SIG-M5 (cell line): Measurements from ENCODE around the gene TCAF1.
"Not testable (repeated sequence)": the region's sequence is repeated elsewhere in the genome, so short reads cannot be mapped to it uniquely, and the experiment has no call there.

Experiments
- DNase-seq: peaks from one replicate; lab custom pipeline; 2025; lab: John Stamatoyannopoulos, UW

Gene TCAF1

DNA sequence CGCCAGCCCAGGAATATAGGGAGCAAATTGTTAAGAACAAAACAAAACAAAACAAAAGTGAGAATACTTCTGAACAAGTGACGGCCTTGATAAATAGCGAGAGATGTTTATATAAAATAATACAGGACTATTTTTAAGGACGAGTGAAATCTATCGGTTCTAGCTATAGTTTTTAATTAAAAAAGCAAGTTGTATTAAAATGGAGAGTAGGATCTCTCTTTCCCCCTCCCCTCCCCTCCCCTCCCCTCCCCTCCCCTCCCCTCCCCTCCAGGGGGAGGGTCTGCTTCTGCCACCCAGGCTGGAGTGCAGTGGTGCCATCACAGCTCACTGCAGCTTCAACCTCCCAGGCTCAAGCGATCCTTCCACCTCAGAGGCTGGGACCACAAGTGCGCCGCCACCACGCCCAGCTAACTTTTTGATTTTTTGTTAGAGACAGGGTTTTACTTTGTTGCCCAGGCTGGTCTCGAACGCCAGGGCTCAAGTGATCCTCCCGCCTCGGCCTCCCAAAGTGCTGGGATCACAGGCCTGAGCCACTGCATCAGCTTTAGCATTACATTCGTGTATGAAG is 440 bp upstream of the TCAF1 start:
- DNase-seq: no peak

DNA sequence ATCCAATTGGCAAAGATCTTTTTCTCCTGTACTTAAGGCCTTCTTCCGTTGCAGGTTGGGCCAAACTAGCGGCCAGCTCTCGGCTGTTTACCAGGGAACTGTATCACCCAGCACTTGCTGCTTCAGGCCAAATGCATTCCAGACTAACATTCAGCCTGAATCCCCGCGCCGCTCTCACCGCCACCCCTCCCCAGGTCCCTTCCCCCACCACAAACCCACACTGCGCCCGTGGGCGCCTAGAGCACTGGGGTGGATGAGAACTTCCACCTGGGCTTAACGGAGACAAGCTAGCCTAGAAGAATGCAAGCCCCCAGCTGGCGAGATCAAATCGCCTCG is 676 bp downstream of the TCAF1 start:
- no peak for DNase-seq

DNA sequence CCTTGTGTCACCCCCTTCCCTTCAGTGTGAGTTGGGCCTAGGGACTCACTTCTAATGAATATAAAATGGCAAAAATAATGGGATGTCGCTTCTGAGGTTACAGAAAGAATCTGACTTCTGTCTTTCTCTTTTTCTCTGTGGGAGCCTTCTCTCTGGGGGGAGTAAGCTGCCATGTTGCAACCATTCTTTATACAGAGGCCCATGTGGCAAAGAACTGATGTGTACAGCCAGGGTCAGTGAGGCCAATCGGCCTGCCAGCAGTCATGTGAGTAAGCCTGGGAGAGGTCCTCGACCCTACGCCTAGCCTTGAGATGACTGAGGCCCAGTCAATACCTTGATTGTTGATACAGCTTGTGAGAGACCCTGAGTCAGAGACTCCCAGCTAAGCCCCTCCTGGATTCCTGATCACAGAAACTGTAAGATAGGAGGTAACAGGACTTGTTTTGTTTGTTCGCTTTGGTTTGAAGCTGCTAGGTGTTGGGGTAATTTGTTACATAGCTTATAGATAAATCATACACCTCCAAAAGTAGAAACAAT is 1.7 kb downstream of the TCAF1 start:
- DNase-seq: no peak

DNA sequence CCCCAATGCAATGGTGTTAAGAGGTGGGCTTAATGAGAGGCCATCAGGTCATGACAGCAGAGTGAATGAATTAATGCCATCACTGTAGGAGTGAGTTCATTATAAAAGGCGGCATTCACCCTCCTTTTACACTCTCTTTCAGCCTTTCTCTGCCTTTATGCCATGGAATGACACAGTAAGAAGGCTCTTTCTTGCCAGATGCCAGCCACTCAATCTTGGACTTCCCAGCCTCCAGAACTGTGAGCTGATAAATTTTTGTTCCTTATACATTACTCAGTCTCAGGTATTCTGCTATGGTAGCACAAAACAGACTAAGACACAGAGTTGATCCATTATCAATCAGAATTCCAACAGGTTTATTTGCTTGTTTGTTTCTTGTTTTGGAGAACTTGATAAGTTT is 3.2 kb downstream of the TCAF1 start:
- no peak for DNase-seq

DNA sequence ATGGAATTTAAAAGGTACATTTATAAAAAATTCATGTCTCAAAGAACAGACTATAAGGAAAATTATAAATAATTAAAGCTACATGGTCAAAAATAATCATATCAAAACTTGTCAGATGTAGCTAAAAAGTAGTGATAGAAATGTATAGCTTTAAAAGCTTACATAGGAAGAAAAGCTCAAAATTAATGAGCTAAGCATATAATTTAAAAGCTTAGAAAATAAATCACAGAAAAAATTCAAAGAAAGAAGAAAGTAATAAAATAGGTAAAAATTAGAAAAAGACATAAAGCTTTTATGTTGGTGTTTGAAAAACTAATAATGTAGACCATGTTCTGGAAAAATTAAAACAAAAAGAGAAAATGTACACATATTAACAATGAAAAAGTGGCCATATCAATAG is 5.3 kb downstream of the TCAF1 start:
- no peak for DNase-seq

DNA sequence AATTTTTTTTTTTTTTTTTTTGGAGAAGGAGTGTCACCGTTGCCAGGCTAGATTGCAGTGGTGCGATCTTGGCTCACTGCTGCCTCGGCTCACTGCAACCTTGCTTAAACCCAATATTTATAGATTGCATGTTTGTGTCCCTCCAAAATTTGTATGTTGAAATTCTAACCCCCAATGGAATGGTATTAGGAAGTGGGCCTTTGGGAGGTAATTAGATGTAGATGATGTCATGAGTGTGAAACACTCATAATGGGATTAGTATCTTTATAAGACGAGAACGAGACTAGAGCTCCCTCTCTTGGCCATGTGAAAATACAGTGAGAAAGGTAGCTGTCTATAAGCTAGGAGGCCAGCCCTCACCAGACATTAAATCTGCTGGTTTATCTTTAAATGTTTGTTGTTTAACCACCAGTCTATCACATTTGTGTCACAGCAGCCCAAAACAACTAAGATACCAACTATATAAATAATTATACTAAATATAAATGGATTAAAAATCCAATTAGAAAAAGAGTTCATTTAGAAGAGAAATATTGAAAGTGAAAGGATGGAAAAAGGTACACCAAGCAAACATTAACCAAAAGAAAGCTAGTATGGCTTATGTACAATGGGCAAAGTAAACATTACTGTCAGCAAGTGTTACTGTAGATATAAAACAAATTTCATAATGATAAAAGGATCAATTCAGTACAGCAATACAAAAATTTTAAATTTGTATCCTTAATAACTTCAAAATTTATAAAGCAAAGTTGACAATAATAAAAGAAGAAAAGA is 9.3 kb downstream of the TCAF1 start:
- DNase-seq: no peak

DNA sequence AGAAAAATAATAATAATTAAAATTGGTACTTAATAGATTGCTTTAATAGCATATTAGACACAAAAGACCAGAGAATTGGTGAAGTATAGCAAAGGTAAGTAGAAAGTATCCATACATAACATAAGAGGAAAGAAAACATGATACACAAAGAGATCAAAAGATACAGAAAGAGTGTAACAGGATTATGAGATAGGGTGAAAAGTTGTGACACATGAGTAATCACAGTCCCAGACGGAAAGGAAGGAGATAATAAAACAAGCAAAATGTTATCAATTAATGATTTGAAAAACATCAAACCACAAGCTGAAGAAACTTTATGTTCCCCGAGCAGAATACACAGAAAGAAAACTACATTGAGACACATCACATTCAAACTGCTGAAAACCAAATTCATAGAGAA is 10.5 kb downstream of the TCAF1 start:
- DNase-seq: no peak

DNA sequence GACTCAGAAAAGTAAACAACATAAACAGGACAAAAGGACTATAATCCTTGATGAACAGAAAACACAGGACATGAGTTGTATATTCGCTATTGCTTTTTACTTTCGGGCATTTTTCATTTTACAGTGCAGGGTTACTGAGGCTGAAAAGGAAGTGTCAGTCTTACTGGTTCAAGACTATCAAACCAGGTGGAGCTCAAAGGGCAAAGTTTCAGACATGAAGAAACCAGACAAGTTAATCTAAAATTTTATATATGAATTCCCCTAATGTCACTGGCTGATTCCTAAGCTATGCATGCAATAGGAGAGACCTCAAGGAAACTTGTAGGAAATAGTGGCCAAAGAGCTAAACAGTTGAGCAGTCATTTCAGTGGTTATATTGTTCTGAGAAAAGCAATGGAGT is 11.4 kb downstream of the TCAF1 start:
- no peak for DNase-seq

DNA sequence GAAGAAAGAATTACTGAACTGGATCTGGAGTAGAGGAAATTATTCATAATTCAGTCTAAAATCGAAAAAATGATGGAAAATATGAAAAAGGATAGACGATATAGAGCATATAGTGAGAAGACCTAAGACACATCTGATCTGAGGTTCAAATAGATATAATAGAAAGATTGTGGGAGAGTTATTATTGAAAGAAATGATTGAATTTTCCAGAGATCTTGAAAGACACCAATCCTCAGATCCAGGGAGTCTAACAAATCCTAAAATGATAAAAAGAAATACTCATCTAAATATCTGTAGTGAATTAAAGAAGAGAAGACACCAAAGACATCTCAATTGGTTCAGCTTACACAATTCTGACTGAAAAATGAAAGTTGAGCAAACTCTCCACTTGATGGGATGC is 12.9 kb downstream of the TCAF1 start:
- no peak for DNase-seq

DNA sequence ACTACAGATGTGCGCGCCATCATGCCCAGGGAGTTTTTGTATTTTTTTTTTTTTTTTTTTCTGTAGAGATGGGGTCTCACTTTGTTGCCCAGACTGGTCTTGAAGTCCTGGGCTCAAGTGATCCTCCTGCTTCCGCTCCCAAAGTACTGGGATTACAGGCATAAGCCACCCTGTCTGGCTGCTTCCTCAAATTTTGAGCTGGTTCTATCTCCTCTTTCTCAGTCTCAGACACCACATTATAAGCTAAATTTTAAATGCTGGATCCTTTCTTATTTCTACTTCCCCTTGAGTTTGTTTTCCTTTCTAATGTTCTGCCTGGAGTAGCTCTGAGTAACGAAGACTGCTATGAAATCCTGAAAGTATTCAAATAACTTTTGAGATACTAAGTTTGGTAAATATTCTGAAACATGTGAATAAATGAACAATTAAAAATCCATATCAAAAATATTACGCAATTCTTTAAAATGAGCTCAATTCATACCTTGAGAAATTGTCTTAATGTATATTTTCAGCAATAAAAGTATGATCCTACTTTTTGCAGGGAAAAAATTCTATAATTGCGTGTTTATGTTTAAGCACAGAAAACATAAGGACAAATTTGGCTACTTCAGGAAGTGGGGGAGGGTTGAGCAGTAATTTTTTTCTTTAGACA is 15.0 kb downstream of the TCAF1 start:
- no peak for DNase-seq

DNA sequence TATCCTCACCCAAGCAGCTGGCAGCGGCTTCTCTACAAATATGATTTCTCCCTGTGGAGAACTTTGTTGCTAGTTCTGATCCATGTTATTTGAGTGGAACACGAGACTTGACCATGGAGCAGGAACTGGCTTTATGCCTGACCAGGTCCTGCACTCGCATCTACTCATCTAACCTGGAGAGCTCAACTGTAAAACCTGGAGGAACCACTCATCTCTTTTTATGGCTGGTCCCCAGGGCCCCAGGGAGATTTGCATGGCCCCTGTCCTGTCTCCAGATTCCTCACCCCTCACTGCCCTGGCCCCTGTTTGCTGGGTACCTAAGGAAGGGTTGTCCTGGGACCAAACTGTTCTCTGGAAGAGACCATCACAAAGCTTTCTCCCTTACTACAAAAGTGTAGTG is 16.0 kb downstream of the TCAF1 start:
- DNase-seq: no peak

DNA sequence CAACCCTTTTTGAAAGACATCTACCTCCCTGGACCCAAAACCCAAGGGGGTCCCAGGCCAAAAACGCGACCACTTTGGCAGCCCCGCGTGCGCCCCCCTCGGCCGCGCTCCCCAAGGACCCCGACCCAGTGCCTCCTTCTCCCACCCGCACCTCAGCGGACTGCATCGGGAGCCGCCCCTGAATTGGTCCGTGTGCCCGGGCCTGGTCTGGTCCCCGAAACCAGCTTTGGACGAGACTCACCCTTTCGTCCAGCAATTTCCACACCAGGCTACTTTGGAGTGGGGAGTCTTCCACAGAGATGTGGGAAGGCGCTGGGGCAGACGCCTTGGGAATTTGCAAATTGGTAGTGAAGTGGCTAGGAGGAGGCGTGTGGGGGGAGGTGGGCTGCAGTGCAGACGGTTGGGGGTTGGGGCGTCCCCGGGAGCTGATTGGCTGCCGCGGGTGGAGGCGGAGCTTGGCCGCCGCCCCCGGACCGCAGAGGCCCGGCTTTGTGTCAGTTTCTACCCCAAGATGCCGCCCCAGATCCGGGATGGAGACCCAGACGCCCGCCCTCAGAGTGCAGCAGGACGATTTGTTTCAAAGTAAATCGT is 16.9 kb downstream of the TCAF1 start:
- DNase-seq: no peak

DNA sequence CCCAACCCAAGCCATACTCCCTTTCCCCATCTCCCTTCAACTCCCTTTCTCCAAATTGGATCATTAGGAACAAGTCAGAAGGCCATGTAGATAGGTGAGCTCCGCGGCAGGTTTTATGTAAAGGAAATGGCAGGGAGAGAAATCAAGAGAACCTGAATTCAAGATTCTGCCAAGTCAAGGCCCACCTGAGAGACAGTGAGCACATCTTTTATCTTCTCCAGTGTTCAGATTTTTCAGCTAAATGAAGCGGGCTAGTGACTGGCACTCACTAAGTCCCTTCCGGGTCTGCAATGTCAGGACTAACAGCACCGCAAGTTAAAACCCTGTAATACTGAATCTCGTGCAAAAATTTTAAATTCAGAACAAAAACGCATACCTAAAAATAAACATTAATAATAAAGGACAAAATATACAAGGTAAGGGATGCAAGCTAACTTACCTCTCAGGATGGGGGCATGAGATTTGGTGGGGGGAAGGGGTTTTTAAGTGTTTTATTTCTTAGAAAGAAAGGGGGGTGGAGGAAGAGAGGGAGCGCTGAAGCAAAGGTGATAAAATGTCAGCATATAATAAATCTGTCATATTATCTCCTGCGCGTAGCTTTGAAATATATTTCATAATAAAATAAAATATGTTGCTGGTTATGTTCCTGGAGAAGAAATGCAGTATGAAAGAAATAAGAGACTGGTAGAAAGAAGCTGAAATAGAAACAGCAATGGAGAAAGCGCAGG is 17.6 kb downstream of the TCAF1 start:
- no peak for DNase-seq

DNA sequence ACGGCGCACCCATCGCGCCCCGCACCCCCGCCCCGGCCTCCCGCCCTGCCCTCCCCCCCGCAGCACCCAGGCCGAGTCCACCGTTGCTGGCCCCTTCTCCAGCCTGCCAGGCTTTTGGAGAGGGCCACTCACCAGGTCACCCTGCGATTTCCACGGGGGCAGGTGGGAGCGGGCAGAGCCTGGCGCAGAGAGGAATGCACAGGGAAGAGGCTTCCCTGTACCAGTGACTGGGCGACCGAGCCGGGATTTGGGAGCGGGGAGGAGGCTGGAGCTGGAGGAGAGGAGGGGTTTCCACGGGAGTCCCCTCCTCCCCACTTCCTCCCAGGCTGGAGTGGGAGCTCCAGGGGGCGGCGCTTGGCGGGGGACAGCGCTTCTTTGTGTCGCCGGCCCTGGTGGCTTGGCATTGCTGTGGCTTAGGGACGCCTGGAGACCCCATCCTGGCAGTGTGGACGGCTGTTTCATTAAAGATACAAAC is 19.3 kb downstream of the TCAF1 start:
- DNase-seq: no peak

DNA sequence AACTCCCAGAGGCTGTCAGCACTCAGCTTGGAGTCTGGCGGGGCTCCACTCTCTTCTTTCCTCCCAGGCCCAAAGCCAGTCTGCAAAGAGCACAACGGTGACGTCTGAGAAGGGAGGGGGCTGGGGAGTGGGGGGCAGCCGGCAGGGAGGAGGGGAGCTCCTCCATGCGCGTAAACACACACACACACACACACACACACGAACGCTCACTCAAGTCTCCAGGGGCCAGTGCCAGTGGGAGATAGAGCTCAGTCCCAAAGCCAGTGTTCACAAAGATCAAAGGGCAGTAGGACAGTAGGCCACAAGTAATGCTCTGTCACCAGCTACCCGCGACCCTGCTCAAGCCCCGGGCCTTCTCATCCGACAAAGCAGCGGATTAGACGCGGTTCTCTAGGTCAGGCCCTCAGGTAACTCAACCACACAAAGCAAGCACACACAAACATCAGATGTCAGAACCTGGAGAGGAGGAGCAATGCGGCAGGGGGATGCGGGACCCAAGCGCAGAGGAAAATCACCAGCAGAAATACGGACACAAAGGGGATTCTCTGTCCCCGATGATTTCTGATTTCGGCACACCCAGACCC is 19.9 kb downstream of the TCAF1 start:
- DNase-seq: no peak

DNA sequence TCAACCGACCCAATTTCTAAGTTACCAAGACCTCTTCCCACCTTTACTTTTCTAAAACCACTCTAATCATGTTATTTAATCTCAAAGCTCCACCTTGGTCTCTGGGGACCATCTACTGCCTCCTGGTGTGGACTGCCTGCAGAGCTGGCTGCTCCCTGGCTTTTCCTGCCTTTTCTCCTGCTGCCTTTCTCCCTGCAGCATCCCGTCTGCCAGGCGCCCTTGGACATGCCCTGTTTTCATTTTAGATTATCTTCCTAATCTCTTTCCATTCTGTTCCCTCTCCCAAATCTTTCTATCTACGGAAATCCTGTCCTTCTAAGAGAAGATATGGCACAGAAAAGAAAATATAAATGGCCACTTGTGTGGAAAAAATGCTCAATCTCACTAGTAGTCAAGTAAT is 23.1 kb downstream of the TCAF1 start:
- no peak for DNase-seq

DNA sequence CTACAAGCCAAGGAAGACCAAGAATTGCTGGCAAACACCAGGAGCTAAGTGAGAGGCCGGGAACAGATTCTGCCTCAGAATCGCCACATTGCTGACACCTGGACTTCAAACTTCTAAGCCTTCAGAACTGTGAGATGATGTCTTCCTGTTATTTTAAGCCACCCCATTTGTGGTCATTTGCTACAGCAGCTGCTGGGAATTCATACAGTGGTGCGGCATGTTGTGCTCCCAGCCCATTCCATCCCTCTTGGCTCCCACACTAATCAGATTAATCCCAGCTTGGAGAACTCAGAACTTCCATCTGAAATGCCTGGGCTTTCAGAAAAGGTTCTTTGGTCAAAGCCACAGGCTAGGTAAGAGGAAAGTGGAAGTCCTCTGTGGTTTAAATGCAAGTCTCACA is 24.9 kb downstream of the TCAF1 start:
- no peak for DNase-seq

DNA sequence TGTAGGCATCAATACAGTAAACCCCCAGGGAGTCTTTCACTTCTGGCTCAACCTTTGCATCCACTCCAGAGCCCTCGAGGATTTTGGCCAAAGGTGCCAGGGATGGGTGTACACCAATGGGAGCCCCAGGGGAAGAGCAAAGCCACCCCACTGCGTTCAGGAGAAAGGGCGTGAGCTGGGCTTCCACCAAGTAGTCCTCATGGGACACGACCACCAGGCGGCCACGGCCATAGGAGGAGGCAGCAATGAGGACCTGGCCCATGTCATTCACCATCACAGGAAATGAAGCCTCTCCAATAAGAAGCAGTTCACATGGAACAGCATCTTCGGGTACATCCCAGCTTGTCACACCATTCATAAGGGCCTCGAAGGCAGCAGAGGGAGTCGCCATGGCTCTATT is 25.8 kb downstream of the TCAF1 start:
- DNase-seq: no peak

DNA sequence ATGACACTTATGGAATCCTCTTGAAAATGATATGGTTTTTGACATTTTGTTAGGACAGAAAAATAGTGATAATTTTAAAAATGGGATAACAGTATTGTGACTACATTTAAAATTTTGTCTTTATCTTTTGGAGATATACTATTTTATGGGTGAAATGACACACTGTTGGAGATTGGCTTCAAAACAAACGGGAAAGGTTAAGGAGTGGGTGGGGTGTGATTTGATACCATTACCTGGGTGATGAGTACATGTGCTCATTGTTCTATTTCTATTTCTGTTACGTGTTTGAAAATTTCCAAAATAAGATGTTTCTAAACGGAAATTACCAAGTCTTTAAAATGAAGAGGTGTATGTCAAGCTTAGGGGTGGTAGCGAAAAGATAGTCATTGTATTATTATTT is 28.7 kb downstream of the TCAF1 start:
- DNase-seq: not testable (repeated sequence)

DNA sequence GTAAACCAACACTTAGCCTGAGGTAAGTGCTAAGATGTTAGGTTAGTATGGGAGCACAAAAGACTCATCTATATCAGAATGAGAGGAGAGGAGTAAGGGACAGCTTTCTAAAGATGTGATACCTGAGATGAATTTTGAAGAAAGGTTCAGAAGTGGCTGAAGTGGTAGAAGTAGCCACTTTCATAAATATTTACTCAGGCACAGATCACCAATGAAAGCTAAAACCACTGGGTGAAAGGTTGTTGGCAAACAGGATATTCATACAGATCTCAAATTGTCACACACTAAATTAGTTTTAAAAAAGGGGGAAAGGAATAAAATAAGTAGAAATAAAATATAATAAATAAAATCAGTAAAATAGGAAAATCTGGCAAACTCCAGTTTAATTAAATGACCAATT is 30.4 kb downstream of the TCAF1 start:
- not testable (repeated sequence) for DNase-seq

DNA sequence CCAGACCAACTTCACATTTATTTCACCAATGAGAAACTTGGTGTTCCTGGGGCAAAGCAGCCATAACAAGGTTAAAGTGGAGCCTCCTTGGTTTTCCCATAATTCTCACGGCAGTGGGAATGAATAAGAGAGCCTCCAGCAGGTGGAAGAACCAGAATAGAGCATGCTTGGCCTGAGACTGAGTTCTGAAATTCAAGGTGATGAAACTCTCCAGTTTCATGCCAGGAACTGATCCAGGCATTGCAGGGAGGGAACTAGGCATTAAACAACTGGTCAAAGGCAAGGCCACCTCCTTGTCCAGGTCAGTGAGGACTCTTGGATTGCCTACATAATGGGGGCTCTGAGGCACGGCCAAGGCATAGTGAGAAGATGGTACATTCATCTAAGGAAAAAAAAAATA is 44.0 kb downstream of the TCAF1 start:
- not testable (repeated sequence) for DNase-seq

DNA sequence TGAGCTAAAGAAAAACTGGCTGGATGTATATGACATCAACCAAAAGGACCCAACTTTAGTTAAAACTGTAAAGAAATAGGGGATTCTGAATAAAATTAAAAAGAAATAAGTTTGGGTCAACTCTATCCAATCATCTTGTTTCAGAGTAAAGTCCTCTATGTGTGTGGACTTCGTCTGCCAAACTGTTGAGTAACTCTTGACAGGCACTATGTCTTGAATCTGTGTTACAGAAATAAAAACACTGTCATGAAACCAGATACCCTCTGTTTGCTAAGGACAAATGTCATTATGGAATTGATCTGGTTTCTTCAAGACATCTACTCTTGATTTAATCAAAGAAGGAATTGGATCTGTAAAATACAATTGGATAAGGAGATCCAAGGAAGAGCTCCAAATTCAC is 46.5 kb downstream of the TCAF1 start:
- DNase-seq: not testable (repeated sequence)
